HEK293 (cell line): ENCODE measurements around the gene DAO.

Experiments used
- ELK4 ChIP-seq: IDR thresholded peaks from 2 replicates; pipeline ENCODE4 v1.6.1; 2011; ENCODE audit warnings: mild to moderate bottlenecking, low read depth, low read length, borderline replicate concordance
- SCRT1 ChIP-seq: fragments of 450-650 bp; formaldehyde crosslinking; IDR thresholded peaks from 2 replicates; pipeline ENCODE4 v1.5.1; 2016; ENCODE audit warnings: missing biosample characterization, missing genetic modification characterization, borderline replicate concordance
- SETDB1 ChIP-seq: IDR thresholded peaks from one replicate; pipeline ENCODE4 v1.6.1; 2017; ENCODE audit warnings: mild to moderate bottlenecking, low read length, moderate library complexity, mixed read lengths; ENCODE audit not compliant: insufficient read length
- SP2 ChIP-seq: fragments of 450-650 bp; formaldehyde crosslinking; IDR thresholded peaks from 2 replicates; pipeline ENCODE4 v1.5.1; 2016; ENCODE audit warnings: missing biosample characterization, missing genetic modification characterization
- ZNF133 ChIP-seq: fragments of 450-650 bp; formaldehyde crosslinking; IDR thresholded peaks from 2 replicates; pipeline ENCODE4 v1.5.1; 2016; ENCODE audit warnings: missing biosample characterization, missing genetic modification characterization
- ZNF394 ChIP-seq: fragments of 450-650 bp; formaldehyde crosslinking; IDR thresholded peaks from 2 replicates; pipeline ENCODE4 v1.5.1; 2016; ENCODE audit warnings: missing biosample characterization, missing genetic modification characterization, mild to moderate bottlenecking, moderate library complexity, borderline replicate concordance
- TF ChIP-seq, protein P1 (sequence below): fragments of 450-650 bp; formaldehyde crosslinking; IDR thresholded peaks from 2 replicates; pipeline ENCODE4 v1.5.1; 2016; ENCODE audit warnings: missing biosample characterization, missing genetic modification characterization
- TF ChIP-seq, protein P2 (sequence below): fragments of 450-650 bp; formaldehyde crosslinking; IDR thresholded peaks from 2 replicates; pipeline ENCODE4 v1.5.1; 2016; ENCODE audit warnings: missing biosample characterization, missing genetic modification characterization
- TF ChIP-seq, protein P3 (sequence below): fragments of 450-650 bp; formaldehyde crosslinking; IDR thresholded peaks from 2 replicates; pipeline ENCODE4 v1.5.1; 2016; ENCODE audit warnings: missing biosample characterization, missing genetic modification characterization

- TF ChIP-seq, protein P1, sequence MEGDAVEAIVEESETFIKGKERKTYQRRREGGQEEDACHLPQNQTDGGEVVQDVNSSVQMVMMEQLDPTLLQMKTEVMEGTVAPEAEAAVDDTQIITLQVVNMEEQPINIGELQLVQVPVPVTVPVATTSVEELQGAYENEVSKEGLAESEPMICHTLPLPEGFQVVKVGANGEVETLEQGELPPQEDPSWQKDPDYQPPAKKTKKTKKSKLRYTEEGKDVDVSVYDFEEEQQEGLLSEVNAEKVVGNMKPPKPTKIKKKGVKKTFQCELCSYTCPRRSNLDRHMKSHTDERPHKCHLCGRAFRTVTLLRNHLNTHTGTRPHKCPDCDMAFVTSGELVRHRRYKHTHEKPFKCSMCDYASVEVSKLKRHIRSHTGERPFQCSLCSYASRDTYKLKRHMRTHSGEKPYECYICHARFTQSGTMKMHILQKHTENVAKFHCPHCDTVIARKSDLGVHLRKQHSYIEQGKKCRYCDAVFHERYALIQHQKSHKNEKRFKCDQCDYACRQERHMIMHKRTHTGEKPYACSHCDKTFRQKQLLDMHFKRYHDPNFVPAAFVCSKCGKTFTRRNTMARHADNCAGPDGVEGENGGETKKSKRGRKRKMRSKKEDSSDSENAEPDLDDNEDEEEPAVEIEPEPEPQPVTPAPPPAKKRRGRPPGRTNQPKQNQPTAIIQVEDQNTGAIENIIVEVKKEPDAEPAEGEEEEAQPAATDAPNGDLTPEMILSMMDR (tag by site-specific recombination) = no peak
- TF ChIP-seq ELK4 (no peak), ZNF133 (tag by site-specific recombination) (no peak), SP2 (tag by site-specific recombination) (no peak), ZNF394 (no peak), SCRT1 (tag by site-specific recombination) (no peak), SETDB1 (peak; percentile 76)
- TF ChIP-seq, protein P2, sequence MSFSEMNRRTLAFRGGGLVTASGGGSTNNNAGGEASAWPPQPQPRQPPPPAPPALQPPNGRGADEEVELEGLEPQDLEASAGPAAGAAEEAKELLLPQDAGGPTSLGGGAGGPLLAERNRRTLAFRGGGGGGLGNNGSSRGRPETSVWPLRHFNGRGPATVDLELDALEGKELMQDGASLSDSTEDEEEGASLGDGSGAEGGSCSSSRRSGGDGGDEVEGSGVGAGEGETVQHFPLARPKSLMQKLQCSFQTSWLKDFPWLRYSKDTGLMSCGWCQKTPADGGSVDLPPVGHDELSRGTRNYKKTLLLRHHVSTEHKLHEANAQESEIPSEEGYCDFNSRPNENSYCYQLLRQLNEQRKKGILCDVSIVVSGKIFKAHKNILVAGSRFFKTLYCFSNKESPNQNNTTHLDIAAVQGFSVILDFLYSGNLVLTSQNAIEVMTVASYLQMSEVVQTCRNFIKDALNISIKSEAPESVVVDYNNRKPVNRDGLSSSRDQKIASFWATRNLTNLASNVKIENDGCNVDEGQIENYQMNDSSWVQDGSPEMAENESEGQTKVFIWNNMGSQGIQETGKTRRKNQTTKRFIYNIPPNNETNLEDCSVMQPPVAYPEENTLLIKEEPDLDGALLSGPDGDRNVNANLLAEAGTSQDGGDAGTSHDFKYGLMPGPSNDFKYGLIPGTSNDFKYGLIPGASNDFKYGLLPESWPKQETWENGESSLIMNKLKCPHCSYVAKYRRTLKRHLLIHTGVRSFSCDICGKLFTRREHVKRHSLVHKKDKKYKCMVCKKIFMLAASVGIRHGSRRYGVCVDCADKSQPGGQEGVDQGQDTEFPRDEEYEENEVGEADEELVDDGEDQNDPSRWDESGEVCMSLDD = no peak
- TF ChIP-seq, protein P3, sequence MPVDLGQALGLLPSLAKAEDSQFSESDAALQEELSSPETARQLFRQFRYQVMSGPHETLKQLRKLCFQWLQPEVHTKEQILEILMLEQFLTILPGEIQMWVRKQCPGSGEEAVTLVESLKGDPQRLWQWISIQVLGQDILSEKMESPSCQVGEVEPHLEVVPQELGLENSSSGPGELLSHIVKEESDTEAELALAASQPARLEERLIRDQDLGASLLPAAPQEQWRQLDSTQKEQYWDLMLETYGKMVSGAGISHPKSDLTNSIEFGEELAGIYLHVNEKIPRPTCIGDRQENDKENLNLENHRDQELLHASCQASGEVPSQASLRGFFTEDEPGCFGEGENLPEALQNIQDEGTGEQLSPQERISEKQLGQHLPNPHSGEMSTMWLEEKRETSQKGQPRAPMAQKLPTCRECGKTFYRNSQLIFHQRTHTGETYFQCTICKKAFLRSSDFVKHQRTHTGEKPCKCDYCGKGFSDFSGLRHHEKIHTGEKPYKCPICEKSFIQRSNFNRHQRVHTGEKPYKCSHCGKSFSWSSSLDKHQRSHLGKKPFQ = no peak
Measured at GRCh38 chr12:108854451-108855283, 25.2 kb upstream of the DAO start.
